Measurements from ENCODE around the gene NUTM2E. TPM values are rescaled to one million over a fixed set of nuclear protein-coding genes. Genes with fewer than 3 reads are reported as not detected.
"Not testable (repeated sequence)": the region's sequence is repeated elsewhere in the genome, so short reads cannot be mapped to it uniquely, and the experiment has no call there.

Gene NUTM2E
- total and polyA plus RNA-seq, 2 experiments from 2014 or later, result not detected

GRCh38 chr10:79866903-79867551 lies 40.5 kb downstream of the NUTM2E start:
- H3K79me2 ChIP-seq (ENCODE audit: insufficient read depth); H3K4me2 ChIP-seq (ENCODE audit: unreplicated experiment); H3K9ac ChIP-seq; in situ Hi-C loops (cut with MboI); H3K36me3 ChIP-seq (ENCODE audit: low read depth); H3K27ac ChIP-seq; H3K4me1 ChIP-seq (ENCODE audit: insufficient read depth); H3F3A ChIP-seq (ENCODE audit: insufficient read depth); DNase-seq; H3K27me3 ChIP-seq (replicated peaks; ENCODE audit: insufficient read depth); H4K20me1 ChIP-seq (ENCODE audit: insufficient read depth); H3K9me2 ChIP-seq (ENCODE audit: insufficient read depth); H3K9me3 ChIP-seq (ENCODE audit: low read depth); H2AFZ ChIP-seq; H3K4me3 ChIP-seq: not testable (repeated sequence)
- WGBS, 2 experiments (ENCODE audit: low coverage in 1 of 2, low lambda C conversion rate in 2 of 2, missing lambda C conversion rate in 2 of 2), result 61 to 74% methylated on average over 4 to 6 of the region's 9 CpGs

- DNase-seq; H3K4me3 ChIP-seq; H3K27me3 ChIP-seq (replicated peaks; ENCODE audit: insufficient read depth); H3K9me3 ChIP-seq (ENCODE audit: low read depth); H3K4me2 ChIP-seq (ENCODE audit: unreplicated experiment); H3F3A ChIP-seq (ENCODE audit: insufficient read depth); H3K9ac ChIP-seq; H3K4me1 ChIP-seq (ENCODE audit: insufficient read depth); H3K79me2 ChIP-seq (ENCODE audit: insufficient read depth); H3K27ac ChIP-seq; H3K9me2 ChIP-seq (ENCODE audit: insufficient read depth); H3K36me3 ChIP-seq (ENCODE audit: low read depth); H4K20me1 ChIP-seq (ENCODE audit: insufficient read depth); H2AFZ ChIP-seq; in situ Hi-C loops (cut with MboI): not testable (repeated sequence)
- 40 to 46% methylated on average over 6 to 7 of the region's 7 CpGs for WGBS, 2 experiments (ENCODE audit: low coverage in 1 of 2, low lambda C conversion rate in 2 of 2, missing lambda C conversion rate in 2 of 2)
Observed at GRCh38 chr10:79868023-79868422, 41.5 kb downstream of the NUTM2E start.

DNA sequence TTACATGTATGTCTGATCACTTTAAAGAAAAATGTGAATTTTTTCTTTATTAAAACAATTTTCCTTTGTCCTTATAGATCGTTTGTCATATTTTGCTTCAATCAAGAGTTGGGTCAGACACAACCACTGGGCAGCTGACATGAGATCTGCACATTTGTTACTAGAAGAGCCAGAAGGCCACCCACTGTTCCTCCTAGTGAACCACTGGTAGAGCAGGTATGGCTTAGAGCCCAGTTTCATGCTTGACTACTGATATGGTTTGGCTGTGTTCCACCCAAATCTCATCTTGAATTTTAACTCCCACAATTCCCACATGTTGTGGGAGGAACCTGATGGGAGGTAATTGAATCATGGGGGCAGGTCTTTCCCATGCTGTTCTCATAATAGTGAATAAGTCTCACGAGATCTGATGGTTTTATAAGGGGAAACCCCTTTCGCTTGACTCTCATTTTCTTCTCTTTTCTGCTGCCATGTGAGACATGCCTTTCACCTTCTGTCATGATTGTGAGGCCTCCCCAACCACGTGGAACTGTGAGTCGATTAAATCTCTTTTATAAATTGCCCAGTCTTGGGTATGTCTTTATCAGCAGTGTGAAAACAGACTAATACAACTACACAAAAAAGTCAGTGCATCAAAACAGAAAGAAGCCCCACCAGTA lies 43.0 kb downstream of the NUTM2E start:
- H3K4me3 ChIP-seq; H3K36me3 ChIP-seq (ENCODE audit: low read depth); H3K4me1 ChIP-seq (ENCODE audit: insufficient read depth); H3K4me2 ChIP-seq (ENCODE audit: unreplicated experiment); H2AFZ ChIP-seq; H4K20me1 ChIP-seq (ENCODE audit: insufficient read depth); H3K9me2 ChIP-seq (ENCODE audit: insufficient read depth); H3K9ac ChIP-seq; H3K27ac ChIP-seq; H3K79me2 ChIP-seq (ENCODE audit: insufficient read depth); in situ Hi-C loops (cut with MboI); H3K27me3 ChIP-seq (replicated peaks; ENCODE audit: insufficient read depth); H3K9me3 ChIP-seq (ENCODE audit: low read depth); H3F3A ChIP-seq (ENCODE audit: insufficient read depth): not testable (repeated sequence)
- DNase-seq, result peak; percentile 17
- WGBS, 2 experiments (ENCODE audit: low coverage in 1 of 2, low lambda C conversion rate in 2 of 2, missing lambda C conversion rate in 2 of 2), result 26 to 27% methylated on average over 5 of the region's 5 CpGs

GRCh38 chr10:79871729-79872128 lies 45.2 kb downstream of the NUTM2E start:
- H3K4me1 ChIP-seq (ENCODE audit: insufficient read depth); H4K20me1 ChIP-seq (ENCODE audit: insufficient read depth); H2AFZ ChIP-seq; H3K79me2 ChIP-seq (ENCODE audit: insufficient read depth); H3K9ac ChIP-seq; H3K4me3 ChIP-seq; H3F3A ChIP-seq (ENCODE audit: insufficient read depth); H3K9me2 ChIP-seq (ENCODE audit: insufficient read depth); H3K27me3 ChIP-seq (replicated peaks; ENCODE audit: insufficient read depth); in situ Hi-C loops (cut with MboI); H3K4me2 ChIP-seq (ENCODE audit: unreplicated experiment); H3K36me3 ChIP-seq (ENCODE audit: low read depth); H3K9me3 ChIP-seq (ENCODE audit: low read depth); H3K27ac ChIP-seq; DNase-seq: not testable (repeated sequence)
- 68 to 75% methylated on average over 4 of the region's 4 CpGs for WGBS, 2 experiments (ENCODE audit: low coverage in 1 of 2, low lambda C conversion rate in 2 of 2, missing lambda C conversion rate in 2 of 2)

Other genes starting within 250 kb of the NUTM2E start
- gene SFTPA1, start 215.8 kb upstream of the NUTM2E start, total RNA-seq (2014; rRNA removed; shearing (Covaris generic)), result not detected in 2 replicates
- gene SFTPA1, start 215.8 kb upstream of the NUTM2E start, polyA plus RNA-seq (2016; fragmentation: Nextera tagmentation; extraction: Ambion mirVana), result not detected in 2 replicates
- gene NUTM2B, start 123.5 kb upstream of the NUTM2E start, total RNA-seq (2014; rRNA removed; shearing (Covaris generic)), result 0.76 TPM in 1 of 2 replicates, not detected in the other
- not detected in 2 replicates for gene NUTM2B, start 123.5 kb upstream of the NUTM2E start, polyA plus RNA-seq (2016; fragmentation: Nextera tagmentation; extraction: Ambion mirVana)
- not detected in 2 replicates for gene SFTPD, start 122.4 kb downstream of the NUTM2E start, total RNA-seq (2014; rRNA removed; shearing (Covaris generic))
- gene SFTPD, start 122.4 kb downstream of the NUTM2E start, polyA plus RNA-seq (2016; fragmentation: Nextera tagmentation; extraction: Ambion mirVana), result 0.24 and 0.46 TPM in 2 replicates